HuH-7.5 (cell line): ENCODE measurements around the gene ZSWIM8.
A peak's percentile ranks its signal among the peaks of the same experiment; 100 is the strongest.

Source experiments
- DNase-seq: peaks from one replicate; pipeline ENCODE4 v3.0.0; 2011; ENCODE audit warnings: low spot score

ZSWIM8 gene

GRCh38 chr10:73841061-73841421, 55.6 kb downstream of the ZSWIM8 start:
- no peak for DNase-seq

GRCh38 chr10:73841526-73842285, 56.3 kb downstream of the ZSWIM8 start:
- no peak for DNase-seq

GRCh38 chr10:73842349-73842748, 56.9 kb downstream of the ZSWIM8 start:
- DNase-seq, result no peak

GRCh38 chr10:73843261-73843660, 57.9 kb downstream of the ZSWIM8 start:
- DNase-seq, result no peak

- DNase-seq, result no peak
Measured at GRCh38 chr10:73847031-73847430, 61.6 kb downstream of the ZSWIM8 start.

DNA sequence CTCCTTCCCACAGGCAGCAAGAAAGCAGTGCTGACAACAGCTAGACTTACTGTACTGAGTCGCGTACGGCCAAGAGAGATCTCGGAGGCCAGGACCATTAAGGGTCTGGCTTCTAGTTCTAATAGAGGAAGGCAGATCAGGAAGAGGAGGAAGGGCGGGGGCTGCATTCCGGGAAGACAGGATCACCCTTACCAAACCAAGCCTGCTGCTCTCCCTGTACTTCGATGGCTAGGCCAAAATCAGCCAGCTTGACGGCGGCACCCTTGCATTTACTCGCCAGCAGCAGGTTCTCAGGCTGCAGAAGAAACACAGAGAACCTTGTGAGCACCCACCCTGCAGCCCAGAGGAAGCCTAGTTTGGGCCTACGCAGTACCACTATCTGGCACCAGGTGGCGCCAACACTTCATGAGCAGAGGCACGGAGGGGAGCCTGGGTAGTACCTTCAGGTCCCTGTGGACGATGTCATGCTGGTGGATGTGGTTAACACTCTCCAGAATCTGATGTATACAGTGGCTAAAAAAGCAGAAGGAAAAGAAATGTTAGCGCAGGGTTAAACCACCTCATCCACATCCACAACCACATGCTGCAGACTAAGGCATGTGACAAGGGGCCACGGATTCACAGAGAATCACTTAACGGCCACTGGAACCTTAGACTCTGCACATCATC, 63.5 kb downstream of the ZSWIM8 start:
- peak; percentile 80 for DNase-seq

DNA sequence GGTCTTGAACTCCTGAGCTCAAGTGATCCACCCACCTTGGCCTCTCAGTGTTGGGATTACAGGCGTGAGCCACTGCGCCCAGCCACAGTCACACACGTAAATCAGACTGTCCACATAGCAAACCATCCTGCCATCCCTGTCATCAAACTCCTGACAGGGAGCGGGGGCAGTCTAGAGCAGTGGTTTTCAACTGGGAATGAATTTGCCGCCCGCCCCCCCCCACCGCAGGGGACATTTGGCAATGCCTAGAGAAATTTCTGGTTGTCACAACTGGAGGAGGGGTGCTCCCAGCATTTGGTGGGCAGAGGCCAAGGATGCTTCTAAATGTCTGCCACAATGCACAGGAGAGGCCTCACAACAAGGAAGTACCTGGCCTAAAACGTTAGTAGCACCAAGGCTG, 64.8 kb downstream of the ZSWIM8 start:
- DNase-seq, result no peak

DNA sequence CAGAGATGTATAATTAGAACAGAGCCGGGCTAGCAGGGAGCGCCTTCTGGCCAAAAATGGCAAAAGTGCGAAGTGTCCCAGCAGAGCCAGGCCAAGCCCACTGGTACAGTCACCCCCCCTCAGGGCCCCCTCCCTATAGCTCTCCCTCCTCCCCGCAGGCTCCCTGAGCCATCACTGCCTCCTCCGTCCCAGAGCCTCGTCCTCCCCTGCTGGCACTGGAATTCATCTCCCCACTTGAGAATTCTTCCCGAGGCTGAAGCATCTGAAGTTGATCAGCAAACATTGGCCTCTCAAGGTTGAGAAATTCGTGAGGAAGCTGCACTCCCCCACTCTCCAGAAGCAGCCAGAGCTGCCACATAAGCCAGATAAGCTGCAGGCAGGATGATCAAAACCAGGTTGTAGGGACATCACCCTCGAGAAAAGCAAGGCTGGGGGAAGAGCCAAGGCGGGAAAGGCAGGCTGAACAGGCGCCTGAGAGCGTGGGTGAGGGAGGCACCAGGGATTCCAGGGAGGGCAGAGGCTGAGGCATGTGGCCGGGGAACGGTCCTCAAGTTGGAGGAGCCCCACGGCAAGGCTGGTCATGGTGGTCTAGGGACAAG, 65.6 kb downstream of the ZSWIM8 start:
- DNase-seq, result no peak
